ENCODE results near the gene TRMT61A. TPM values are rescaled to one million over a fixed set of nuclear protein-coding genes. Genes with fewer than 3 reads are reported as not detected.
A peak's percentile ranks its signal among the peaks of the same experiment; 100 is the strongest.

The TRMT61A gene
- total and polyA plus RNA-seq, 2 of the 13 experiments (the other 11 are each of a cell fraction or from before 2014, with no cell fraction given), result 6.5 to 13.6 TPM

DNA sequence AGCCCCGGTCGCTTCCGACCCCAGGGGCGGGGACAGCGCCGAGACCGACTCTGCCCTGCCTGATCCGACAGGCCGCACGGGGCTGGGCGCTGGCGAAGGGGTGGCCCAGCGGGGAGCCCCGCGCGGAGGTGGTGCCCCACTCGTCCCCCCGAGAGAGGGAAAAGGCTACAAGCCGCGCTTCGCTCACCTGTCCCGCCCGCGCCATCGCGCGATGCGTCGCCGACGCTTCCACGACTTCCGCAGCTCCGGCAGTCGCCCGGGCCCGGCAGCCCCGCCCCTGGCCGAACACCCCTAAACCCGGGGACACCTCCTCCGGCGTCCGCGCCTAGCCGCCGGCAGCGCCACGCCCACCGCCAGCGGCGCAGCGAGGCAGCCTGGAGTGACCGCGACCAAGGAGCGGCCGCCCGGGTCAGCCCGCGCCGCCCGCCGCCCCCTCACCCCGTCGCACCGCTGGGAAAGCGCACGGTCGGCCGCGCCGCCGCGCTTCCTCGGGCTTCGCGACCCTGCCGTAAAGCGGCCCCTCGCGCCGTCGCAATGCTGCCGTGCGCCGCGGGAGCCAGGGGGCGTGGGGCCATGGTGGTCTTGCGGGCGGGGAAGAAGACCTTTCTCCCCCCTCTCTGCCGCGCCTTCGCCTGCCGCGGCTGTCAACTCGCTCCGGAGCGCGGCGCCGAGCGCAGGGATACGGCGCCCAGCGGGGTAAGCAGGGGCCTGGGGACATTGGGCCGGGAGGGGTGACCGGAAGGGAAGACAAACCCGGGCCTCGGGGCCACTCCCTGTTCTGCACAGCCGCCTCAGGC is 33.6 kb downstream of the TRMT61A start, which contains the start of the genes BAG5 and COA8 (continued):
- TF ChIP-seq, protein P1, sequence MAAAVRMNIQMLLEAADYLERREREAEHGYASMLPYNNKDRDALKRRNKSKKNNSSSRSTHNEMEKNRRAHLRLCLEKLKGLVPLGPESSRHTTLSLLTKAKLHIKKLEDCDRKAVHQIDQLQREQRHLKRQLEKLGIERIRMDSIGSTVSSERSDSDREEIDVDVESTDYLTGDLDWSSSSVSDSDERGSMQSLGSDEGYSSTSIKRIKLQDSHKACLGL (CRISPR knock-in tag; IDR thresholded peaks at IDR 0.05), result peak; percentile 77; the same call in 1 of the 2 replicates
- TF ChIP-seq ZBTB1 (CRISPR knock-in tag; IDR thresholded peaks at IDR 0.05; ENCODE audit: borderline replicate concordance), result peak; percentile 51; the same call in 1 of the 2 replicates
- peak; percentile 11; the same call in 1 of the 2 replicates for TF ChIP-seq FOXC1 (CRISPR knock-in tag; IDR thresholded peaks at IDR 0.05; ENCODE audit: borderline replicate concordance)
- TF ChIP-seq ZNF33A (CRISPR knock-in tag; IDR thresholded peaks at IDR 0.05; ENCODE audit: borderline replicate concordance), result no peak
- TF ChIP-seq ZBTB2 (CRISPR knock-in tag; IDR thresholded peaks at IDR 0.05; ENCODE audit: low read depth), result peak; percentile 65; the same call in 1 of the 2 replicates
- TF ChIP-seq HCFC1 (IDR thresholded peaks at IDR 0.05; ENCODE audit: low read depth, low read length), result peak; percentile 65; the same call in 1 of the 2 replicates
- TF ChIP-seq, protein P2, sequence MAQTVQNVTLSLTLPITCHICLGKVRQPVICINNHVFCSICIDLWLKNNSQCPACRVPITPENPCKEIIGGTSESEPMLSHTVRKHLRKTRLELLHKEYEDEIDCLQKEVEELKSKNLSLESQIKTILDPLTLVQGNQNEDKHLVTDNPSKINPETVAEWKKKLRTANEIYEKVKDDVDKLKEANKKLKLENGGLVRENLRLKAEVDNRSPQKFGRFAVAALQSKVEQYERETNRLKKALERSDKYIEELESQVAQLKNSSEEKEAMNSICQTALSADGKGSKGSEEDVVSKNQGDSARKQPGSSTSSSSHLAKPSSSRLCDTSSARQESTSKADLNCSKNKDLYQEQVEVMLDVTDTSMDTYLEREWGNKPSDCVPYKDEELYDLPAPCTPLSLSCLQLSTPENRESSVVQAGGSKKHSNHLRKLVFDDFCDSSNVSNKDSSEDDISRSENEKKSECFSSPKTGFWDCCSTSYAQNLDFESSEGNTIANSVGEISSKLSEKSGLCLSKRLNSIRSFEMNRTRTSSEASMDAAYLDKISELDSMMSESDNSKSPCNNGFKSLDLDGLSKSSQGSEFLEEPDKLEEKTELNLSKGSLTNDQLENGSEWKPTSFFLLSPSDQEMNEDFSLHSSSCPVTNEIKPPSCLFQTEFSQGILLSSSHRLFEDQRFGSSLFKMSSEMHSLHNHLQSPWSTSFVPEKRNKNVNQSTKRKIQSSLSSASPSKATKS (CRISPR knock-in tag; IDR thresholded peaks at IDR 0.05), result no peak; the same call in 1 of the 2 replicates
- TF ChIP-seq CTCF (CRISPR knock-in tag; IDR thresholded peaks at IDR 0.05), result peak; percentile 17; the same call in 1 of the 2 replicates
- no peak; the same call in 1 of the 2 replicates for TF ChIP-seq ELF4 (CRISPR knock-in tag; IDR thresholded peaks at IDR 0.05; ENCODE audit: borderline replicate concordance)
- TF ChIP-seq JARID2 (CRISPR knock-in tag; IDR thresholded peaks at IDR 0.05; ENCODE audit: insufficient replicate concordance), result no peak
- no peak for TF ChIP-seq ATF7 (IDR thresholded peaks at IDR 0.05)
- TF ChIP-seq ATF7 (CRISPR knock-in tag; IDR thresholded peaks at IDR 0.05), result no peak
- no peak for TF ChIP-seq SALL2 (CRISPR knock-in tag; IDR thresholded peaks at IDR 0.05)
- TF ChIP-seq MED1 (CRISPR knock-in tag; IDR thresholded peaks at IDR 0.05), result peak; percentile 20; the same call in 1 of the 2 replicates
- peak; percentile 86 for TF ChIP-seq HDAC1 (CRISPR knock-in tag; IDR thresholded peaks at IDR 0.05)
- peak; percentile 33; the same call in 1 of the 2 replicates for TF ChIP-seq BORCS8-MEF2B (CRISPR knock-in tag; IDR thresholded peaks at IDR 0.05)
- TF ChIP-seq THYN1 (CRISPR knock-in tag; IDR thresholded peaks at IDR 0.05; ENCODE audit: borderline replicate concordance, low read depth), result 0 out of 2 replicates have a peak, but pooled peaks have one; percentile 85
- TF ChIP-seq MTA1 (CRISPR knock-in tag; IDR thresholded peaks at IDR 0.05; ENCODE audit: borderline replicate concordance), result no peak
- no peak for TF ChIP-seq LCORL (IDR thresholded peaks at IDR 0.05)
- no peak for TF ChIP-seq LCORL (CRISPR knock-in tag; IDR thresholded peaks at IDR 0.05)
- TF ChIP-seq, protein P3, sequence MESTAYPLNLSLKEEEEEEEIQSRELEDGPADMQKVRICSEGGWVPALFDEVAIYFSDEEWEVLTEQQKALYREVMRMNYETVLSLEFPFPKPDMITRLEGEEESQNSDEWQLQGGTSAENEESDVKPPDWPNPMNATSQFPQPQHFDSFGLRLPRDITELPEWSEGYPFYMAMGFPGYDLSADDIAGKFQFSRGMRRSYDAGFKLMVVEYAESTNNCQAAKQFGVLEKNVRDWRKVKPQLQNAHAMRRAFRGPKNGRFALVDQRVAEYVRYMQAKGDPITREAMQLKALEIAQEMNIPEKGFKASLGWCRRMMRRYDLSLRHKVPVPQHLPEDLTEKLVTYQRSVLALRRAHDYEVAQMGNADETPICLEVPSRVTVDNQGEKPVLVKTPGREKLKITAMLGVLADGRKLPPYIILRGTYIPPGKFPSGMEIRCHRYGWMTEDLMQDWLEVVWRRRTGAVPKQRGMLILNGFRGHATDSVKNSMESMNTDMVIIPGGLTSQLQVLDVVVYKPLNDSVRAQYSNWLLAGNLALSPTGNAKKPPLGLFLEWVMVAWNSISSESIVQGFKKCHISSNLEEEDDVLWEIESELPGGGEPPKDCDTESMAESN (CRISPR knock-in tag; conservative IDR thresholded peaks at IDR 0.05), result 0 out of 2 replicates have a peak, but pooled peaks have one; percentile 7
